GM18909 (cell line): ENCODE measurements around the gene VIPR2.

Source experiments
- ATAC-seq: cut with Tn5 transposase; IDR thresholded peaks from one replicate; pipeline ENCODE4 v1.9.1; 2021; ENCODE audit warnings: mild to moderate bottlenecking; ENCODE audit not compliant: unreplicated experiment, poor library complexity

Gene VIPR2

DNA sequence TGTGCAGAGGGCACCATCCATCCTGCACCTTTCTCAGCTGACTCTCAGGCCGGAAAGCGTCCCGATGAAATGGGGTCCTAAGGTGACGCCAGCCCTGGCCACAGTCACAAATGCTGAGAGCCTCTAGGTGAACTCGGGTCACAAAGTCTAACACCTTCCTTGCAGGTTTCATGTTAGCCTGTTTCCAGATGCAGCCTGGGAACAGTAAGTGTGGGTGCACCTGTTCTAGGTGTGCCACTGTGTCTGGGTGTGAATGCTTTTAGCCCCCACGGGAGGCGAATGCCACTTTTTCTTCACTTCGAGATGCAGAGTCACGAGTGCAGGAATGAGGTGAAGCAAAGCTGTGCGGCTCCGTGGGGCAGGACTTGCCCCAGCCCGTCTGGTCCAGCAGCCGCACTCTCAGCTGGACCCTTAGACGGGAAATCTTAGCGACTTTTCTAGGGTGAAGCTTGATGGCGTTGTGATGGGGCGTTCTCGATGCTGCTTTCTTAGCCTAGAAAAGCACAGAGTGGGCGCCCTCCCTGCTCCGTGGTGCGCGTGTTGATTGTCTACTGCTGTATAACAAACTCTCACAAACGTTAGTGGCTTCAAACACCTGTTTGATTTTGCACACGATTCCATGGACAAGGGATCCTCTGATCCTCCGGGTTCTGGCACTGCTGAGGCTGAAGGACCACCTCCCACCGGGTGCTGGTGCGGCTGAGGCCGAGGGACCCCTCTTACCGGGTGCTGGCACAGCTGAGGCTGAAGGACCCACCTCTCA is 13.6 kb upstream of the VIPR2 start:
- ATAC-seq = no peak

DNA sequence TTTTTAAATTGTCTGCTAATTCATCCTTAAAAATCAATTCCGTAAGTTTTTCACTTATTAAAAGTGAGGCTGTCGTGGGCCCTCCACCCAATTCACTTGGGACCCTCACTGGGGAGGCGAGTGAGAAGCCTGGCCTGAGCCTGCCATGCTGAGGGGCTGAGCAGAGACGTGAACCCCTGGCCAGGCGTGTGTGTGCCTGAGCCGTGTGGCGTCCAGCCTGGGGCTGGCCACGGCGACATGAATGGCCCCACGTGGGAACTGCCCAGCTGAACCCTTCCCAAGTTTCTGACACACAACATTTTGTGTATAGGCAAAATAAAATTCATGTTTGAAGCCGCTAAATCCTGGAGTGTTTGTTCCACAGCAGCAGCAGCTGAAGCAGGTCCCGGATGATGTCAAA is 13.0 kb upstream of the VIPR2 start:
- ATAC-seq = no peak

DNA sequence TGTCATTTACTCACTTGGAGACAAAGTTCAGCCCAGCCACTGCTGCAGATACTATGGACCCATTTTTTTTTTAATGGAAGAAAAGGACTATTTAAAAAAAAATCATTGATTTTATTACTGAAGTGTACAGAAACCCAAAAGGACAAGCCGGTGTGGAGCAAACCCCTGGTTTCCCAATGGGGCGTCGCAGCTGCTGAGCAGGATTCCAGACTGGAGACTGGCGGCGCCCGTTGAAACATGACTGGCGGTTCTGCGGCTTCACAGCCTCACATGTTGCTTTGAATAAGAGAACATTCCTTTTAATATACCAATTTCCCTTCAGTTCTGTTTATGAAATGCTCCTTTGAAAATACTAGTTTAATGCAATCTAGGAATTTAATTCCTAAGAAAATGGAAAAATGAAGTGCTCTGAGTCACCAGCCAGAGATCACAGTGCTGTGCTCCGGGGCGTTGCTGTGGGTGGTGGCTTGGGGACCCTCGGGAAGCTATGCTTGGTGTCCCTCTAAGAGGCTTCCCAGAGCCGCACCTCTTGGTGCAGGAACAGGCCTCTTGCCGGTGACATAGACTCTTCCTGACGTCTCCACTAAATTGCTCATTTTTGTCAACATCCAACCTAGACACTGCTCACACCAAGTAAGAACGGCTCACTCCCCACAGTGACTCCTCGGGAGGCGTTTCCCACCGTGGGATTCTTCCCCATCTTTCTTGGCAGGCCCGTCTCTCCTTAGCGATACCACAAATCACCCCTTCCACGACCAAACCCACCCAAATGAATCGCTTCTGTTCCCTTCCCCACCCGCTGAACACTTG is 12.0 kb upstream of the VIPR2 start:
- no peak for ATAC-seq

DNA sequence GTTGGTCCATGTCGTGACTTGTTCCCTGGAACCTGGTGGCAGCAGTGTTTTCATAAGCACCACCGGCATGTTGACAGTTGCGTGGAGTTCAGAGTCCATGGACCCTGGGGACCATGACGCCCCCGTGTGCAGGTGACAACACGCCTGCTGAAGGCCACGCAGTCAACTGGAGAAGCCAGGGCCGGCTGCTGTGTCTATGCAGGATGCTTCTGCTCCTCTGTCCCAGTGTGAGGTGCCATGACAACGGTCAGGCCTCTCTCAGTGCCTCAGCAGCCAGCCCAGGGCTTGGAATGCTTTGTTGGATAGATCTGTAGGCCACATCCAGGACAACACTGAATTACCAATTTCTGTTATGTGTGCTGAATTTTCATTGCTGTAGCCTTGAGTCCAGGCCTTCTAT is 10.7 kb upstream of the VIPR2 start:
- ATAC-seq = no peak

GRCh38 chr7:159154243-159154642 is 9.6 kb upstream of the VIPR2 start:
- no peak for ATAC-seq

- ATAC-seq = no peak
Measured at GRCh38 chr7:159153511-159153910, 8.8 kb upstream of the VIPR2 start.

DNA sequence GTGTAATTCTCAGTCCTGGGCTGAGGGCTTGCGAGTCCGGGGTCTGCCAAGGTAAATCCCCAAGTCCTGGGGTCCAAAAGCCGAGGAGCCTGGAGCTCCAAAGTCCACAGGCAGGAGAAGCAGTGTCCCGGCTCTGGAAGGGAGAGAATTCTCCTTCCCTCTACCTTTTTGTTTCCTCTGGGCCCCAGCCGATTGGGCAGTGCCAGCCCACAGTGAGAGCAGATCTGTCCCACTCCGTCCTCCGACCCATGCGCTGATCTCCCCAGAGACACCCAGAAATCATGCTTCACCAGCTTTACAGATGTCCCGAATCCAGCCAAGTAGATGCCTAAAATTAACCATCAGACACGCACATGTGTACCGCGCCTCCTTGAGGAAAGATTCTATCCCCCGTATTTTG is 8.1 kb upstream of the VIPR2 start:
- no peak for ATAC-seq

- ATAC-seq = no peak
Measured at GRCh38 chr7:159151231-159151630, 6.6 kb upstream of the VIPR2 start.

DNA sequence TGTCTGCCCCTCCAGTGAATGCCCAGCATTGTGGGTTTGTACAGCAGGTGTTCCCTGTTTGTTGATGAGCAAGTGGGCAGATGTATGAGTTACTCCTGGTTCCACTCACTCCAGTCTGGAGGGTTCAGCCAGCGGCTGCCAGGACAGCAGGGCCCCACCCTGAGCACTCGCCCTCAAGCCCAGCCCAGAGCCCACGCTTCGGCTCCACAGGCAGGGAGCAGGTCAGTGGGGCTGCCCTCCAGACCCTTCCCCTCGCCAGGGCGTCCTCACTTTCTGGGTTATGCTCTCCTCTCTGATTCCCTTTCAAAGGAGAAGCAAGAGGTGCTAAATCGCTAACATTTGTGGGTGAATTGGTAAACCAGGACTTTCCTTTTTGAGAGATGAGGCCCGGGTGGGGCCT is 4.8 kb upstream of the VIPR2 start:
- ATAC-seq = no peak

DNA sequence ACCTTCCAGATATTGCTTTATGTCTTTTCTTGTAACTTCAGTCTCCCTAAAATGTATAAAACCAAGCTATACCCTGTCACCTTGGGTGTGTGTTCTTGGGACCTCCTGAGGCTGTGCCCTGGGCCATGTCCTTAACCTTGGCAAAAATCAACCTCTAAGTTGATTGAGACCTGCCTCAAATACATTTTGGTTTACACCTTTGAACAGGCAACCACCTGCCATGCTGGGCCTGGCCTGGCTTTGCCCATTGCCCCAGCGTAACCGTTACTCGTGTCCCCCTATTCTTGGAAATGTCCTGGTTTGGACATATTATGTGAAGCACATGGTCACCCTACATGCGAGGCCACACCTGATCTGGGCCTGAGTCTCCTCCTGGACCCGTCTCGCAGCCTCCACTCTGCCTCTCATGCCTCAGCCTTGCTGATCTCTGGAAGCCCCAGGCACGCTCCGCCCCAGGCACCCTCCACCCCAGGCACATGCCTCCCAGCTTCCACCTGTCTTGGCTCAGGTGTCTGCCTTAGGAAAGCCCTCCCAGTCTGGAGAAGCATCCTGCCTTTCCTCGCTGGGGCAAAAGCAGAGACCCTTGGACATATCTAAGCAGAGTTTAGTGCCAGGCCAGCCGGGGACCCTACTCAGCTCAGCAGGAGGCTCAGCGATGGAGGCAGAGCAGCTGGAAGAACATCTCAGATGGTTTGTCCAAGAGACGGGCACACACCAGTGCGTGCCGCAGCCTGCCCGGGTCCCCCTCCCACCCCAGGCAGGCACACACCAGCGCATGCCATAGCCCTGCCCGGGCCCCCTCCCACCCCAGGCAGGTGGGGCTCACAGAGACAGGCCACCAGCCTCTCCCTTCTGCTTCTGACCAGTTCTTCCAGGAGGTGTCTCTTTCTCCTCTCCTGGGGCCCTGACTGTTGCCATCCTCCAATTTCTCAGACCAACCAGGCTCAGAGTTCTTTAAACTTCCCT is 4.0 kb upstream of the VIPR2 start:
- ATAC-seq = no peak

DNA sequence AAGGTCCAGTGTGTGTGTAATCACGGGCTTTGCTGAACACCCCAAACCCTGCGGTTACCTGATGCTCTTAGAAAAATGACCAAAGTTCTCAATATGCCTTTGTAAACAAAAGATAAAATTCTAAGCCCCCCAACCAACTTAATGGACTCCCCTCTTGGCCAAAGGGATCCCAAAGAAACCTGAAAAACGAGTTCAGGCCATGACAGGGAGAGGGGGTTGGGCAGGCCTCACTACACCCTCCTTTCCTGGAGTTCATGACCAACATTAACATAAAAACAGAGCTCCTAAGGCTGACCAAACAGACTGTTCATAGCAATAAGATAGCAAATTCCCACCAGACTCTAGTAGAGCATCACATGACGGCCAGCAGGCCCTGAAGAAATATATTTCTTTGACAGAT is 3.0 kb upstream of the VIPR2 start:
- ATAC-seq = no peak

DNA sequence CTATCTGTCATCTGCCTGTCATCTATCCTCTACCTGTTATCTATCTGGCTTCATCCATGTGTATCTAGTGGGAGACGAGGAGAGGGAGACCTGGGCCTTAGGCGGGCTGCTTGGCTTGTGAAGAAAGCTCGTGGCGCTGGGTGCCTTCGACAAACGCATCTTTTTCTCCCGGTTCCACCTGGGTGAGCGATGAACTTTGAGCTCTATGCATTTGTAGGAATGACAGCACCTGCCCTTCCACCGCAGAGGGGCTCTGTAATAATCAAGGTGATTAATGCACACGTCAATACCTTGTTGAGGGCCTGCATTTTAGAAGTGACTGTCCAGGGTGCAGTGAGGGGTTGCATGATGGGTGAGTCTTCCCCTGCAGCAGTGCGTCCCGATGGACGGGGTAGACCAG is 2.6 kb upstream of the VIPR2 start:
- no peak for ATAC-seq

DNA sequence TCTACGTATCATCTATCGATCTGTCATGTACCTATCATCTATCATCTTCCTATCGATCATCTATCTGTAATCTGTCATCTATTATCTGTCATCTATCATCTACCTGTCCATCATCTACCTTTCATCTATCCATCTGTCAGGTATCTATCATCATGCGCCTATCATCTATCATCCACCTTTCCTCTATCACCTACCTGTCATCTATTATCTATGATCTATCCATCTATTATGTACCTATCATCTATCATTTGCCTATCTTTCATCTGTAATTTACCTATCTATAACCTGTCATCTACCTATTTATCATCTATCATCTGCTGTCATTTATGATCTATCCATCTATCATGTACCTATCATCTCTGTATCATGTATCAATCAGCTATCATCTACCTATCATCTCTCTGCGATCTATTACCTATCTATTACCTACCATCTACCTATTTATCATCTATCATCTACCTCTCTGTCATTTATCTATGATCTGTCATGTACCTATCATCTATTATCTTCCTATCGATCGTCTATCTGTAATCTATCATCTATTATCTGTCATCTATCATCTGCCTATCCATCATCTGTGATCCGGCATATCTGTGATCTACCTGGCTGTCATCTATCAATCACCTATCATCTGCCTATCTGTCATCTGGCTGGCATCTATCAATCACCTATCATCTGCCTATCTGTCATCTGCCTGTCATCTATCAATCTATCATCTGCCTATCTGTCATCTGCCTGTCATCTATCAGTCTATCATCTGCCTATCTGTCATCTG is 1.6 kb upstream of the VIPR2 start:
- ATAC-seq = no peak

- no peak for ATAC-seq
Measured at GRCh38 chr7:159145490-159145855, 806 bp upstream of the VIPR2 start.

DNA sequence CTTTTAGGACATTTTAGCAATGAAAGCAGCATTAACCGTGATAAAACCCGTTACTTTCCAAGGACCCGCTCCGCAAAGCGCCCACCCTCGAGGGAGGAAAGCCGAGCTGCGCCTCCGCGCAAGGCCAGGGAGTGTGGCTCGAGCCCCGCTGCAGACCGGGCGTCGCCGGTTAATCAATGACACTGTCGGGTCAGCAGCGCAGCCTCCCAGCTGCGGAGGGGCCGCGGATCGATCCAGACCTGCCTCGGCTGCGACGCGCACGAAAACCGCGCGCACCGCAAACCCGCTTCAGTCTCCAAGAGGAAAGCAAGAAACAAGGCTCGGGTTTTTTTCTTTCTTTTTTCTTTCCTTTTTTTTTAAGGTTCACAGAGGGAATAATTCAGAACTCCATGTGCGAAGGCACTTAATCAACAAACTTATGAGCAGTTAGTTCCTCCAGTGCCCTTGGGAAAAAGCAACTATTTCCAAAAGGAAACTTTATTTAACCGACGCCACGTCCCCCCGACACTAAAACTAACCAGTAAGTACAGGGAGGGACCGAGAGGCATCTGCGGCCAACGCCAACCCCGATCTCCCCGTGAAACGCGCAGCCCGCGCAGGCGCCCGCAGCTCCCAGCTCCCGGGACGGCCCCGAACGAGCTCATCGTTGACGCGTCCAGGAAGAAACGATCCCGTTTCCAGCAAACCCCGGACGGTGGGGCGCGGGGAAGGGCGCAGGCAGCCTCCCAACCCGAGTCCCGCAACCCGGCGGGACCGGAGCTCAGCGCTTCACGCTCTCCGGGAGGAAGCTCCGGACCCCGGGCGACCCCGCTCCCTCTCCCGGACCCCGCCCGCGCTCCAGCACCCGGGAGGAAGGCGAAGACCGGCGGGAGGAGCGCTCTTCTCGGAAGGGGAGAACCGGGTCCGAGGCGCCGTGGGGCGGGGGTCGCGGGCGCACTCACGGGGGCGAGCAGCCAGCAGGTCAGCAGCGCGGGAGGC is 598 bp downstream of the VIPR2 start:
- no peak for ATAC-seq

DNA sequence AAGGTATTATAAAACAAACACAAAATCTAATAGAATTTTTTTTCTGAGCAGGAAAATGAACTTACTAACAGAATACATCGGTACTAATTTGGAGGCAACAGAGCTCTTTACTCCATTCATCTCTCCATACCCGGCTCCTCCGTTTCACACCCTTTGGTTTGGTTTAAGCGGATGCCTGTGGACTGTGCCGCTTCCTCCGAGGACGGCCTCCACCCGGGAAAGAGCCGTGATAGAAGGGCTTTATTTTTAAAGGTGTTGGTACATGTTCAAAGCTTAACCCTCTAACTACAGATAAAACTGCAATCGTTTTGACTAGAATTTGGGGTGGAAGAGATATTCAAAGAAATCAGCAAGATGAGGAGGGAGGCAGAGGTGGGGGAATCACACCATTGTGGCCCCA is 1.9 kb downstream of the VIPR2 start:
- ATAC-seq = no peak

GRCh38 chr7:159142199-159142598 is 2.5 kb downstream of the VIPR2 start:
- ATAC-seq = no peak

DNA sequence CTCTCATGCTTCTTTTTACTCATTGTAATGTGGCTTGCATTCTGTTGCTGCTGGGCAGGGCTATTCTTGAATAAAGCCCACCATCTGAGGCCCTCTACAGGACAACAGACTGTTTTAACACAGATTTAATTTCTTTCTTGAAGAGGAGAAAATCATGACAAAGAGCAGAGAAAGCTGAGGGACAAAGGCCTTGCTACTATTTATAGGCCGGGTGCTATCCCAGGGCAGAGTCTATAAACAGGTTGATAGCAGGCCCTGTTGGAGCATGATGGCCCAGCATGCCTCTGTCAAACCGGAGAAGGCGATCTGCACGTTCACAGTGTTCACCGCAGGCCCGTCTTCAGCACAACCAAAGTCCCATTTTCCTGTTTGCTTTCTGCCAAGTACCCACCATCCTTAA is 3.0 kb downstream of the VIPR2 start:
- ATAC-seq = no peak

- no peak for ATAC-seq
Measured at GRCh38 chr7:159141167-159141566, 3.5 kb downstream of the VIPR2 start.
